Suprapubic skin (tissue), 4 donors: Measurements from ENCODE around the gene MROH2B. TPM values are rescaled to one million over a fixed set of nuclear protein-coding genes. Genes with fewer than 3 reads are reported as not detected.

Source experiments
- DNase-seq, 2 donors: peaks; one replicate each; pipeline ENCODE4 v3.0.0-alpha.2; 2019; ENCODE audit warnings: low spot score in 2 of 2
- H3K27ac ChIP-seq: fragments of 200-600 bp; sonication (generic); one replicate; pipeline ENCODE4 v1.5.1; 2019
- H3K27me3 ChIP-seq: fragments of 200-600 bp; sonication (generic); one replicate; pipeline ENCODE4 v1.5.1; 2019
- H3K36me3 ChIP-seq: fragments of 200-600 bp; sonication (generic); one replicate; pipeline ENCODE4 v1.5.1; 2019
- H3K4me1 ChIP-seq: fragments of 200-600 bp; sonication (generic); one replicate; pipeline ENCODE4 v1.5.1; 2019
- H3K4me3 ChIP-seq: fragments of 200-600 bp; sonication (generic); one replicate; pipeline ENCODE4 v1.5.1; 2019; ENCODE audit warnings: mild to moderate bottlenecking
- H3K9me3 ChIP-seq: fragments of 200-600 bp; sonication (generic); one replicate; pipeline ENCODE4 v1.5.1; 2019
- EP300 ChIP-seq: sonication (generic); formaldehyde crosslinking; IDR thresholded peaks from one replicate; pipeline ENCODE4 v1.6.1; 2017; ENCODE audit warnings: antibody characterized with exemption
- POLR2A ChIP-seq, 2 donors: fragments of 450-650 bp; IDR thresholded peaks; one replicate each; pipeline ENCODE4 v1.6.1; 2017; ENCODE audit warnings: antibody characterized with exemption in 2 of 2, mild to moderate bottlenecking in 2 of 2, moderate library complexity in 2 of 2
- POLR2AphosphoS5 ChIP-seq, 3 donors: sonication (generic); formaldehyde crosslinking; IDR thresholded peaks; one replicate each; pipeline ENCODE4 v1.6.1; 2017; ENCODE audit warnings: antibody characterized with exemption in 3 of 3
- WGBS: methylation state at CpG from one replicate; pipeline ENCODE4 v1.1.5; 2018; 5-methylcytosine and 5-hydroxymethylcytosine counted together
- total RNA-seq, 4 donors: library from RNA; depleted of rRNA; stranded (reverse); fragments of >200 nt; gene quantifications; one replicate each; pipeline ENCODE4 v1.1.0, GENCODE V29; 2016
- TF ChIP-seq, protein P1 (sequence below), 2 donors: fragments of 200-600 bp in 1 of 2; fragments of 450-650 bp in 1 of 2; sonication (generic) in 1 of 2; IDR thresholded peaks; one replicate each; pipeline ENCODE4 v1.5.1; 2016 to 2019; ENCODE audit warnings: antibody characterized with exemption in 2 of 2, mild to moderate bottlenecking in 1 of 2, moderate library complexity in 1 of 2

Gene MROH2B
- total RNA-seq, 4 donors from 2014 or later = not detected

- TF ChIP-seq POLR2AphosphoS5 (IDR thresholded peaks at IDR 0.05) (no peak), POLR2A (IDR thresholded peaks at IDR 0.05) (no peak), EP300 (no peak)
- TF ChIP-seq, protein P1, sequence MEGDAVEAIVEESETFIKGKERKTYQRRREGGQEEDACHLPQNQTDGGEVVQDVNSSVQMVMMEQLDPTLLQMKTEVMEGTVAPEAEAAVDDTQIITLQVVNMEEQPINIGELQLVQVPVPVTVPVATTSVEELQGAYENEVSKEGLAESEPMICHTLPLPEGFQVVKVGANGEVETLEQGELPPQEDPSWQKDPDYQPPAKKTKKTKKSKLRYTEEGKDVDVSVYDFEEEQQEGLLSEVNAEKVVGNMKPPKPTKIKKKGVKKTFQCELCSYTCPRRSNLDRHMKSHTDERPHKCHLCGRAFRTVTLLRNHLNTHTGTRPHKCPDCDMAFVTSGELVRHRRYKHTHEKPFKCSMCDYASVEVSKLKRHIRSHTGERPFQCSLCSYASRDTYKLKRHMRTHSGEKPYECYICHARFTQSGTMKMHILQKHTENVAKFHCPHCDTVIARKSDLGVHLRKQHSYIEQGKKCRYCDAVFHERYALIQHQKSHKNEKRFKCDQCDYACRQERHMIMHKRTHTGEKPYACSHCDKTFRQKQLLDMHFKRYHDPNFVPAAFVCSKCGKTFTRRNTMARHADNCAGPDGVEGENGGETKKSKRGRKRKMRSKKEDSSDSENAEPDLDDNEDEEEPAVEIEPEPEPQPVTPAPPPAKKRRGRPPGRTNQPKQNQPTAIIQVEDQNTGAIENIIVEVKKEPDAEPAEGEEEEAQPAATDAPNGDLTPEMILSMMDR (IDR thresholded peaks at IDR 0.05) = no peak
- H3K27ac ChIP-seq = no peak overlapping the region
- DNase-seq = no peak
Observed at GRCh38 chr5:41109186-41109585, 38.0 kb upstream of the MROH2B start.

DNA sequence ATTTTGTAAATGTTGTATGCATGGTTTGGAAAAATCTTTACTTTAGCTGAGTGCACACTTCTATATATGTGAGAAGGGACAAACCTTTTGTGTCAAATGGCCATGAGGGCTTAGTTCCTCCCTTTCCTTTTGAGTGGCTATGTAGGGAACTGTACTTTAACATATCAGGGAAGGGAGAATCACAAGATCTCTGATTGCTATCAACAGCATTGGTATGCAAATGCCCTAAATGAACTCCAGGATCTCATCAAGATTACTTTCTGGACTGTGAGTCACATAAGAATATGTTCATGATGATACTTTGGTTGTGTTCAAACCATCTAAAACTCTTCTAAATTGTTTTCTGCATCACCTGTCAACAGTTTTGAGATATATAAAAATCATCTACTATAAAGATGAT, 31.2 kb upstream of the MROH2B start:
- Histone ChIP-seq H3K4me3 (no peak overlapping the region), H3K27me3 (no peaks in the 10 kb centered on the region), H3K36me3 (no peaks in the 10 kb centered on the region), H3K9me3 (no peaks in the 10 kb centered on the region), H3K4me1 (no peaks in the 10 kb centered on the region), H3K27ac (no peak overlapping the region)
- no peak for DNase-seq
- TF ChIP-seq POLR2A (IDR thresholded peaks at IDR 0.05) (no peak), POLR2AphosphoS5 (IDR thresholded peaks at IDR 0.05) (no peak), EP300 (no peak)
- TF ChIP-seq, protein P1 (IDR thresholded peaks at IDR 0.05) = no peak

More at GRCh38 chr5:41109186-41109585, 38.0 kb upstream of the MROH2B start:
- H3K36me3 ChIP-seq = no peaks in the 10 kb centered on the region
- H3K4me3 ChIP-seq = no peak overlapping the region
- H3K4me1 ChIP-seq = no peaks in the 10 kb centered on the region
- H3K27me3 ChIP-seq = no peaks in the 10 kb centered on the region
- H3K9me3 ChIP-seq = no peaks in the 10 kb centered on the region

- Histone ChIP-seq H3K36me3 (no peaks in the 10 kb centered on the region), H3K4me1 (no peaks in the 10 kb centered on the region), H3K9me3 (no peaks in the 10 kb centered on the region), H3K27me3 (no peaks in the 10 kb centered on the region), H3K4me3 (no peak overlapping the region), H3K27ac (no peak overlapping the region)
- DNase-seq = no peak
- TF ChIP-seq POLR2A (IDR thresholded peaks at IDR 0.05) (no peak), EP300 (no peak), POLR2AphosphoS5 (IDR thresholded peaks at IDR 0.05) (no peak)
- TF ChIP-seq, protein P1 (IDR thresholded peaks at IDR 0.05) = no peak
- WGBS = 35% methylated on average over 2 of the region's 2 CpGs
Observed at GRCh38 chr5:41097642-41098041, 26.5 kb upstream of the MROH2B start.

- TF ChIP-seq POLR2A (IDR thresholded peaks at IDR 0.05) (no peak), POLR2AphosphoS5 (IDR thresholded peaks at IDR 0.05) (no peak), EP300 (no peak)
- TF ChIP-seq, protein P1 (IDR thresholded peaks at IDR 0.05) = no peak
- H3K27me3 ChIP-seq = no peaks in the 10 kb centered on the region
- H3K4me3 ChIP-seq = no peak overlapping the region
- no peaks in the 10 kb centered on the region for H3K4me1 ChIP-seq
- no peak overlapping the region for H3K27ac ChIP-seq
- H3K9me3 ChIP-seq = no peaks in the 10 kb centered on the region
- no peak for DNase-seq
- 82% methylated on average over 5 of the region's 5 CpGs for WGBS
- no peaks in the 10 kb centered on the region for H3K36me3 ChIP-seq
Observed at GRCh38 chr5:41095324-41096101, 24.4 kb upstream of the MROH2B start.

DNA sequence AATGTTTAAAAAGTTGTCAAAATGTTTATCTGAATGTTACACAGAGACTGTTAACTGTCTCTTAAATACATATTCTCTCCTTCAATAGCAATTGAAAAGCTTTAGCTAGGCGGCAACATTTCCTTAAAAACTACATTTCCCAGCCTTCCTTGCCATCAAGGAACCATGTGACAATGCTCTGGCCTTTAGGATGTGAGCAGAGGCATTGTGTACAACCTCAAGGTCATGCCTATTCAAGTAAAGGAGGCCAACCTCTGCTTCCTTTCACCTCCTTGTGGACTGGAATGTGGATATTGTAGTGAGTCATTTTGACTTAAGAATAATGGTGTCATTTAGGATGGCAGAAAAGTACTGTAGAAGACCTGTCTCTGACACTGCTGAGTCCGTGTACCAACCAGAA, 23.7 kb upstream of the MROH2B start:
- TF ChIP-seq EP300 = no peak
- TF ChIP-seq, protein P1 (IDR thresholded peaks at IDR 0.05) = no peak
- TF ChIP-seq POLR2AphosphoS5 (IDR thresholded peaks at IDR 0.05) = no peak
- TF ChIP-seq POLR2A (IDR thresholded peaks at IDR 0.05) = no peak
- no peak for DNase-seq
- no peaks in the 10 kb centered on the region for H3K36me3 ChIP-seq

More for the DNA sequence above, 23.7 kb upstream of the MROH2B start:
- no peaks in the 10 kb centered on the region for H3K27me3 ChIP-seq
- no peak overlapping the region for H3K27ac ChIP-seq
- no peaks in the 10 kb centered on the region for H3K4me1 ChIP-seq
- H3K4me3 ChIP-seq = no peak overlapping the region
- no peaks in the 10 kb centered on the region for H3K9me3 ChIP-seq
- WGBS = 81% methylated on average over 2 of the region's 2 CpGs
